ENCODE measurements around the gene INSIG2.
"Not testable (repeated sequence)": the region's sequence is repeated elsewhere in the genome, so short reads cannot be mapped to it uniquely, and the experiment has no call there.

Gene INSIG2

DNA sequence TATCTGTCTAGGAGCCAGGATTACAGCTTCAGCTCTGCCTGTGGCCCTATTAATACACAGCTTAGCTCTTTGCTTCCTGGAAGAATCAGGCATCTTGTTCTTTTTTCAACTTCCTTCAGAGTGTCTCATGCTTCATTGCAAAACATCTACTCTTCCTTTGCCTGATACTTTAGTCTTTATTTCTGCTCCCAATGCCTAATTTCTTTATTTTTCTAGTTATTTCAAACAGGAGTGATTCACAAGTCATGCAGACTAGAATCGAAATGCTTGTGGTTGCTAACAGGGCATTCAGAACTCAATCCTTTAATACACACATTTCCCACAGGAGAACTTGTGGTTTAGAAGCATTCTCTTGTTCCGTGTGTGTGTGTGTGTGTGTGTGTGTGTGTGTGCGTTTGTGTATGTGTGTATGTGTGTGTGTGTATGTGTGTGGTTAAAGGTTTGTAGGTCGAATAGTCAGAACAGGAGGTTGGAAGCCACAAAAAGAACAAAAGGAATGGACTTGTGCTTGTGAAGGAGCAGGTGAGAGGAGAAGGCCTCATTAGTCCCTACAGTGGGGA lies 28.3 kb upstream of the INSIG2 start:
- DNase-seq (ENCODE audit: low read depth in 2 of 2): no peak

GRCh38 chr2:118061135-118061955 lies 26.9 kb upstream of the INSIG2 start:
- DNase-seq (ENCODE audit: low read depth in 2 of 2): no peak

DNA sequence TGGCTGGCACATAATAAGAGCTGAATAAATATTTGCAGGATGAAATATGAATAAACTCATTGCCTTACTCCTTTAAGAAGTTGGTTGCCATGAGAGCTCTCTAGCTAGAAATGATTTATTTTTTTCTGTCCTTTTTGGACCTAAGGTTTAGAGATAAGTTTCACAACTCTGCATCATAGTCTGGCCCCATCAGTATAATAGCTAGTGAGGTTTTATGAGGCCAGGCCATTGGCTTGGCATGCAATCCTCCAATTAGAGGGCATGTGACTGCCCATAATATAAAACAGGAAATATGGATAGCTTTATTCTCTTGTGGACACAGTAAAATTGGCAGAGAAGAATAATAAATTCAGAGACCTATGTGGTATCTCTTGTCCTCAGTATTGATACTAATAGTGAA lies 26.2 kb upstream of the INSIG2 start:
- DNase-seq (ENCODE audit: low read depth in 2 of 2): no peak

DNA sequence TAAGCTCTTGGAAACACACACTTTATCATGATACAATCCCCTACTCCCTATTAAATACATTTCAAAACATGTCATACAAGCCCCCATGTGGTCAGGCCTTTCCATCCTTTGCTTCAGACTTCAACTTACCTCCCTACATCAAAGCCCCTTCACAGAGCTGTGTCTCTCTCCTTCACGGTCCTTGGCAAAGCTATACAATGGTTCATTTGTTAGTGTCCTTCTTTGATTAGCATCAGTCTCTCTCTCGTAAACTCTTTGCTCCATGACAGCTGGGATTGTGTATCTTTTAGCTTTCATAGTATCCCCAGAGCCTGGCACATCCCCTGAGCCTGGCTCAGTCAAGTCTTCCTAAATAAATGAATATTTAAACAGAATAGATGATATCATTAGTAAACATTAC lies 25.6 kb upstream of the INSIG2 start:
- no peak for DNase-seq (ENCODE audit: low read depth in 2 of 2)

GRCh38 chr2:118065015-118065706 lies 23.1 kb upstream of the INSIG2 start:
- no peak for DNase-seq (ENCODE audit: low read depth in 2 of 2)

DNA sequence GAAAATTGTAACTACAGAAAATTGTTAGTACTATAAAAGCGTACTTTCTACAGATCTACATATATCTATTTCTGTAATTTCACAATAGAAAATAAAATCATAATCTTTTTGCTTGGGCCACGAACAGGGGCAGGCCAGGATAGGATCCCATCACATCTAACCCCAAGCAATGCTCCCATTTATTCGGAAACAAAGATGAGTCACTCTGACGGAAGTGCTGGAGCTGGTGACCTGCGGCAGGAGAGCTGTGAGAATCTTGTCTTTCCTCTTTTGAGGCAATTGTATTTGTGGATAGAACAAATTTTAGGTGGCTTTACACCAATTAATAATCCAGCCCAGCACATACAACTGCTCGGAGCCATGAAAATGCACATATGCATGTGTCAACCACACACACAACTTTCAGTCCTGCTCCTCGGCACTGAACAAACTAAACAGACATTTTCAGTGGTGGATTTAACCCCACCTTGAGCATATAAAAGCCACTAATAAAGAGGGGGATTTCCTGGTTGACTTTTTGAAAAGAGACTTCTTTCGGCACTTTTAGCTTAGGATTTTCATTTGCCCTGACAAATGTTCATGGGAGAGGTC lies 22.3 kb upstream of the INSIG2 start:
- no peak for DNase-seq (ENCODE audit: low read depth in 2 of 2)

- DNase-seq (ENCODE audit: low read depth in 2 of 2): no peak
These were observed 10.5 kb upstream of the INSIG2 start for GRCh38 chr2:118077636-118078247.

DNA sequence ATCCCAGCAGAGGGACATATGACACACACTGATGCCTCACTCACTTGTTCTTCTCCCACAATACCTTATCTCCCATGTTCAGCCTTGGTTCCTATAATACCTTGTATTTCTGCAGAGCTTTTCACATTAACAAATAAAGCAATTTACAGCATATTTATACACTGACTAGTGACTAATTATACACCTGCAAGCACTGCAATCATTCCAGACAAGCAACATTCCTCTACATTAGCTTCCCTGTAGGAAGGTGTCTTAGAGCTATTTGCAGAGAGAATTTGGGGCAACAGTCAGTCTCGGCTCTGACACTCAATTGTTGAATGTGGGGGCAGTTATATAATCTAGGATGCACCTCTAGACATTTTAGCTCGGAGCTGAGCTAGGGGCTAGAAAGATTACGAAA lies 9.5 kb upstream of the INSIG2 start:
- no peak for DNase-seq (ENCODE audit: low read depth in 2 of 2)

GRCh38 chr2:118084491-118085089 lies 3.7 kb upstream of the INSIG2 start:
- DNase-seq (ENCODE audit: low read depth in 2 of 2): no peak

DNA sequence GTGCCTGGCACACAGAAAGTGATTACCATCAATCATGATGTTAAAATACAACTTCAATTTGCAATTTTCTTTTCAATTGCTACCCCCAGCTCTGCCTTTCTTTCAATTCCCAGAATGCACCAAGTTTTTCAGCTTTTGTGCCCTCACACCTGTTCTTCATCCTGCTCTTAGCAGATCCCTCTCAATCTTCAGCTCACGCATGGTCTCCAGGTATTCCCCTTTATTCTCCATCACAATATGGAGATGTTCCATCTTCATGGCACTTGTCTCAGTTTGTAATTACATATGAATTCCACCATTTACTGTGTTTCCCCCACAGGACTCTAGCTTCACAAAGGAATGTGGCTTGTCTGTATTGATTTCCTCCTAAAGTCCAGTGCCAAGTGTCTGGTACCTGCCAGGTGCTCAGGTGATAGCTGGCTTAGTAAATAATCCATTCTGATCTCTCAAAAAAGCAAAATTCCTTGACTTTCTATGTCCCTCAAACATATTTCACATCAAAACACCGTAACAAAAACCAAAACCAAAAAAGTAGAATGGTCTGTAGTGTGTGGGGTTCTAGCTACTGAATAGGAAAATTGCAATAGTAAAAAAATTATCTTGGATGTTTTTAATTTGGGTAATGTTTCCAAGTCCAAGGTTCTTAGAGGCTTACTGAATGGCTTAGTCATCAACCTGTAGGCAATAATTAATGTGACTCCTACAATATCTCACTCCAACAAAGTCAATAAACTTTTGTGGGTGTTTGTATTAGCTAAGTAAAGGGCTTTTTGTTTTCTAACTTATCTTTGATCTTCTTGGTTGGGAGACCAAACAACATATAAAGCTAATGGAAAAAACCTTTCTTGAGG lies 2.9 kb upstream of the INSIG2 start:
- no peak for DNase-seq (ENCODE audit: low read depth in 2 of 2)

- DNase-seq (ENCODE audit: low read depth in 2 of 2): no peak
These were observed 2.1 kb upstream of the INSIG2 start for GRCh38 chr2:118086024-118086633.

DNA sequence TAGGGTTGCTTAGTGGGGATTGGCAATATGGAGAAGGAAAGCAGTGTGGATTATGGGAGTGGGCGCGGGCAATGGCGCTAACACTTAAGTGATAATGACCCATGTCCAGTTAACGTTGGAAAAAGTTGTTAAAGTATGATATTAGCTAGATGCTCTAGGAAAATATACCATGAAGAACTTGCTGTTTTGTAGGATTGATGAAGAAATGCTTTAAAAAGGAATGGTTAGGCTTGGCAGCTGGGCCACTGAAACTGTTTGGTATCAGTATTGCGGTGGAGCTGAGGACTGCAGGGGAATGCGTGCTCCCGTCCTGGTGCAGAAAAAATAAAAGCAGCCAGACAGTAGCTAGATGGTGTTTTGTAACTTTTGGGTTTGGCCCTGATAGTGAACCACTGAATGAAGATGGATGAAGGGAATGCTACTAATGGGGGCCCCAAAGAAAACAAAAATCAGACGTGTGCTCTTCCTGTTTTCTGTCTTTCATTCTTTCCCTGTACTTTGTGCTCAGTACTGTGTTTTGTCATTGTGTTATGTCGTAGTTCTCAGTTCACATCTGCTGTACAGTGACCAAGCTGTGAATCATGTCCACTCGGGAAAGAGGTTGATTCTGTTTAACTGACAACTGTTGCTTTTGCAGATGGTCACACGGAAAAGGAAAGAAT lies 999 bp downstream of the INSIG2 start:
- no peak for DNase-seq (ENCODE audit: low read depth in 2 of 2)

- no peak for DNase-seq (ENCODE audit: low read depth in 2 of 2)
These were observed 2.3 kb downstream of the INSIG2 start for GRCh38 chr2:118090387-118091139.

DNA sequence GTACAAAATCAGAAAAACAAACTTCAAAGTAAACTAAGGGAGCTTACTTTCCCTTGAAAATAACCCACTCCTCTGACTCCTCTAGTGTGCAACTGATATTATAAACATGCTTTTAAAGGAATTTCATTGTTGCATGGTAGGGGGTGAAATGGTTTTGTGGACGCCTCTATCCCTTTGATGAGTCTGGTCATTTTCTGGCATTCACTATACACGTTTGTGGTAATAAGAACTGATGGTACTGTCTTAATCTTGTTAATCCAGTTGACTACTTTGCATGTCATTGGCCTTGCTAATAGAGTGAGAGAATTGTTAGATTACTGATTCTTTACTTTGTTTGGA lies 2.8 kb downstream of the INSIG2 start:
- no peak for DNase-seq (ENCODE audit: low read depth in 2 of 2)

GRCh38 chr2:118091631-118092030 lies 3.4 kb downstream of the INSIG2 start:
- DNase-seq (ENCODE audit: low read depth in 2 of 2): no peak

- not testable (repeated sequence) for DNase-seq (ENCODE audit: low read depth in 2 of 2)
These were observed 5.8 kb downstream of the INSIG2 start for GRCh38 chr2:118094102-118094501.

GRCh38 chr2:118094503-118094902 lies 6.2 kb downstream of the INSIG2 start:
- no peak for DNase-seq (ENCODE audit: low read depth in 2 of 2)

DNA sequence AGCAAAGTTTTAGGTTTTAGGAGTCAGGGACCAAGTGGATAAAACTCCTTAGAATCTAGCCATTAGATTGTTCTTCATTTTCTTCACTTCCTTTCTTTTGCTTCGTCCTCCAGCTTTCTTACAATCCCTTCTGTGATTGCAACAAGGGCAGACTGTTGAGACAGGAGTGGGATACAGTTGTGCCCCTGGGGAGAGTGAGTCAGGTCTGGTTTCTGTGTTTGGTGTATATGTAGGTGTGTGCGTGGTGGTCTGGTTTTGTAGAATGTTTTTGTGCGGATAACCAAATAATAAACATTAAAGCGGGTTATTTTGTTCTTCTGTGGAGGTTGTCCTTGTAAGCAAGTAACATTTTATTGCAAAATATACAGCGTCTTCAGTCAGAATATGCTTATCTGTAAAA lies 7.3 kb downstream of the INSIG2 start:
- no peak for DNase-seq (ENCODE audit: low read depth in 2 of 2)

- no peak for DNase-seq (ENCODE audit: low read depth in 2 of 2)
These were observed 9.4 kb downstream of the INSIG2 start for GRCh38 chr2:118097657-118098056.

All from stimulated activated CD4-positive, alpha-beta T cell treated with anti-CD3 and anti-CD28 coated beads, Interleukin-1b, Interleukin-23, amount 100 ng/mL, for 4 hours (primary cell).